ENCODE data around the gene RBX1. TPM values are rescaled to one million over a fixed set of nuclear protein-coding genes. Genes with fewer than 3 reads are reported as not detected.
"Not testable (repeated sequence)": the region's sequence is repeated elsewhere in the genome, so short reads cannot be mapped to it uniquely, and the experiment has no call there.

RBX1 gene
- total RNA-seq, 1 experiment from 2014 or later: 30.6 TPM

GRCh38 chr22:40967111-40967760 is 16.1 kb downstream of the RBX1 start:
- DNase-seq (ENCODE audit: extremely low read depth, low read depth): no peak

DNA sequence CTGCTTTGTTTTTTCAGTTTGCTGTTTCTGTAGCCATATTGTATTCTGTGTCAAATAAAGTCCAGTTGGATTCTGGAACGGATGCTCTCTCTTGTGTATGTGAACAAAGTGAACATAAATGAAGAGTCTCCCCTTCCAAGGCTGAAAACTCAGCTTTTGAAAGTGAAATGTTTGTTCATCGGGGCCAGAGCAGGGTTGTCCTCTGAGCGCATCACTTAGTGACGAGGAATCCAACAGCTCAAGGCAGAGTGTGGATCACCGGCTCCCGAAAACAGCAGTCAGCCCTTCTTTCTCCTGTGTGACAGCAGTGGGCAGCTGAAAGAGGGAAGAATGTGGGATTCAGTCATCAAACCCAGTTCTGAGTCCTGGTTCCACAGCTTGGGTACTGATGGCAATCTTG is 21.4 kb downstream of the RBX1 start:
- no peak for DNase-seq (ENCODE audit: extremely low read depth, low read depth)

GRCh38 chr22:40973144-40973543 is 22.0 kb downstream of the RBX1 start:
- DNase-seq (ENCODE audit: extremely low read depth, low read depth): no peak

DNA sequence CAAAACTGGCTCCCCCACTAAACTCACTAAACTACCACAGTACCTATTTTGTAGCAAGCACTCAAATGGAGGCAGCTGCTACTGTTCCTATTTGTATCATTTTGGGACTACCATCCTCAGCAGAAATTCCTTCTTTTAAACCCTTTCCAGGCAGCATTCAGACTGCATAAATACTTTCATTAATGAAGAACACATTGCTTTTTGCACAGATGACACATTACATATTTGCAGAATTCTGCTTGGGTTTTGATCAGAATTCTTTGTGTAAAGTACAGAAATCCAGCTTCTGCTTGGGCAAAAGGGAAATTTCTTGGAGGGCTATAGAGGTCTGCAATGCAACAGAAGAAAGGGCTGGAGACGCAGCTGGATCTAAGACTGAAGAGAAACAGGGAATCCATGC is 24.2 kb downstream of the RBX1 start:
- no peak for DNase-seq (ENCODE audit: extremely low read depth, low read depth)

GRCh38 chr22:40976866-40977700 is 25.9 kb downstream of the RBX1 start:
- no peak for DNase-seq (ENCODE audit: extremely low read depth, low read depth)

DNA sequence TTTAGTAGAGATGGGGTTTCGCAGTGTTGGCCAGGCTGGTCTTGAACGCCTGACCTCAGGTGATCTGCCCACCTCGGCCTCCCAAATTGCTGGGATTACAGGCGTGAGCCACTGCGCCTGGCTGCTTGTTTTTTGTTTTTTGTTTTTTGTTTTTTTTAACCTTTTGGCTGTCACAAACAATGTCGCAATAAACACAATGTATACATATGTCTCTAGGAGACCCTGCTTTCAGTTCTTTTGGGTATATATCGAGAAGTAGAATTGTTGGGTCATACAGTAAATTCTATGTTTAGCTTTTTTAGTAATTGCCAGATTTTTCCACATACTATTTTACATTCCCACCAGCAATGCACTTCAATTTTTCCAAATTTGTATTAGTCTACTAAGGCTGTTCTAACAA is 28.0 kb downstream of the RBX1 start:
- no peak for DNase-seq (ENCODE audit: extremely low read depth, low read depth)

GRCh38 chr22:40979871-40980270 is 28.7 kb downstream of the RBX1 start:
- DNase-seq (ENCODE audit: extremely low read depth, low read depth): no peak

DNA sequence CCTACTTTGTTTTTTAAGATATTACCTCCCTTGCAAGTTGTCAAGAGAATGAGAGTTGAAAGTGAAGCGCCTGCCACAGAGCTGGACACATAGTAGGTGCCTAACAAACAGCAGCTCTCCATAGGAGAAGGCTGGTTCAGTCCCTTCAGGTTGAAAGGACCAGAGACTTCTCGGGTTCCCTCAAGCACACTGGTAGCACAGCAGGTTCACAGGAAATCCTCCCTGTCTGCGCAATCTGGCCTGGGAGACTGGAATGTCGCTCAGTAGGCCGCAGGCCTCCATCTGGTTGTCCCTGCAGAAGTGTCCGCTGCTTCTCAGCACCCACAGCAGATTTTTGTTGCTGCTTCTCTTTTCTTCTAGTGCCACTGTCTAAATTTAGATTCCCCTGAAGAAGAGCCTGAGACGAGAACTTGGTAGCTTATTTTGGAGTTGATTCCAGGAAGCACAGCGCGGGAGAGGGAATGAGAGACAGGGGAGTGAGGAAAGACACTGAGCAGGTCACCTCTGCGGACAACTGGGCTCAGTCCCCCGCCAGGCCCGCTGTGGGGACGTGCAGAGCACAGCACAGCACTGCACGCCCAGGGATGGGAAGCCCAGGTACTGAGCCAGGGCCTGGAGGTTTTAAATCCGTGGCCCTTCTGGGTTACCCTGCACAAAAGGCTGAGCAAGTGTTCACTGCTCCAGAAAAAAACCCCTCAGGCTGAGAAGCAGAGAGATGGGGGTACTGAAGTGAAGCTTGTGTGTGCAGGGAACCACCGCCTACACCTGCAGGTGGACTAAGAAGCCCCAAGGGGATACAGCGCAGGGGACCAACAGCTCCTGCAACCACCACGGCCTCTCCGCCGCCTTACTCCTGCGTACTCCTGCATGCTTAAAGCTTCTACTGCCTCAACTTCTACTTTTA is 31.6 kb downstream of the RBX1 start:
- no peak for DNase-seq (ENCODE audit: extremely low read depth, low read depth)

DNA sequence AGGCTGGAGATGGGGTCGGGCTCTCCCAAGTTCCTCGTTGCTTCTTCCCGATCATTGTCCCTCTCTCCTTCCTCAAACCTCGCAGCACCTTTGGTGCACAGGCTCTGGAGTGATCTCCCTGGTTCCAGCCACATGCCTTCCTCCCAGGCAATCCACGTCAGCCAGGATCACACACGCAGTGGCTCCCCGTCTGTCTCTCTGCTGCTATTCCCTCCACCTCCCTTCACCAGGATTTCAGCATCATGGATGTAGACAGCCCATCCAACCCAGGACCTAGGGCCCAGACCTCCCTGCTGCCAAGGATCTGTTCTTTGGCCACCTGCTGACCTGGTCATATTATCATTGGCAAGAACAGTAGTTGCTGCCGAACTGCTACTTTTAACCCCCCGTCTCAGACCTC is 40.1 kb downstream of the RBX1 start:
- no peak for DNase-seq (ENCODE audit: extremely low read depth, low read depth)

DNA sequence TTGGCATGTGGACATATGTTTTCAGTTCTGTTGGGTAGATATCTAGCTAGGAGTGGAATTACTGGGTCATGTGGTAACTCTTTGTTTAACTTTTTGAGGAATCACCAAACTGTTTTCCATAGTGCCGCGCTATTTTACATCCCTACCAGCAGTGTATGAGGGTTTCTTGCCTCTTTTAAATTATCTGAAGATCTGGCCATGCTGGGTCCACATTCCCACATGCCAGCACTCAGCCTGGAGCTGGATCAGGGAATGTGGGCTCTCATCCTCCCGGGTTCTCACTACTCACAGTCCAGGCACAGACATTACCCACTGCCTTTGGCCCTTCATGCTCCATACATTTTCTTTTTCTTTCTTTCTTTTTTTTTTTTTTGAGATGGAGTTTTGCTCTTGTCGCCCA is 44.6 kb downstream of the RBX1 start:
- no peak for DNase-seq (ENCODE audit: extremely low read depth, low read depth)

DNA sequence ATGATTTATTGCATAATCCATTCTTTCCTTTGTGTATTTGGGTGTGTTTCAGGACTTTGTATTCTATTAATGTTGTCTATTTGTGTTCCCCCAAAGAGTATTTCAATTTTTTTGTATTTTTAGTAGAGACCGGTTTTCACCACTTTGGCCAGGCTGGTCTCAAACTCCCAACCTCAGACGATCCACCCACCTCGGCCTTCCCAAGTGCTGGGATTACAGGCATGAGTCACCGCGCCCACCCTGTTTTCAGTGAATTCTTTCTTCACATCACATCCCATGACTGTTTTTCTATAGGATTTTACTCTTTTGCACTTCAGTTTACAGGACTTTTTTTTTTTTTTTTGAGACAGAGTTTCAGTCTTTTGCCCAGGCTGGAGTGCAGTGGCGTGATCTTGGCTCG is 46.3 kb downstream of the RBX1 start:
- DNase-seq (ENCODE audit: extremely low read depth, low read depth): no peak

DNA sequence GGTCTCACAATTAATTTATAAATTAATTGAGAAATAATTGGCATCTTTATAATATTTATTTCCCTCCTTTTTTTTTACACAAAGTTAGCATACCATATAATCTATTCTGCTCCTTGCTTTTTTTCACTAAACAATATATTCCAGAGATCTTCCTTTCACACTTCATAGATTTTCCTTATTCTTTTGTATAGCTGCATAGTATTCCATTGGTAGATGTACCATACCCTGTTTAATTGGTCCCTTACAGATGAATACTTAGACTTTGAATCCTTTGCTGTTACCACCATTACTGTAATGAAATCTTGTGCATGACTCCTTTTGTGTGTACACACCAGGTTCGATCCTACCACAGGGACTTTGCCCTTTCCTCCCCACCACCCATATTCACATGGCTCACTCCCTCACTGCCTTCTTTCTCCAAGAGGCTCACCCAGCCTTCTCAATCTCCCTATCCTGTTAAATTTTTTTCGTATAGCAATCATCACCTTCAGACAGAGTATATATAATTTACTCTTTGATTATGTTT is 48.9 kb downstream of the RBX1 start:
- DNase-seq (ENCODE audit: extremely low read depth, low read depth): no peak

GRCh38 chr22:41000941-41001721 is 50.0 kb downstream of the RBX1 start:
- DNase-seq (ENCODE audit: extremely low read depth, low read depth): no peak

DNA sequence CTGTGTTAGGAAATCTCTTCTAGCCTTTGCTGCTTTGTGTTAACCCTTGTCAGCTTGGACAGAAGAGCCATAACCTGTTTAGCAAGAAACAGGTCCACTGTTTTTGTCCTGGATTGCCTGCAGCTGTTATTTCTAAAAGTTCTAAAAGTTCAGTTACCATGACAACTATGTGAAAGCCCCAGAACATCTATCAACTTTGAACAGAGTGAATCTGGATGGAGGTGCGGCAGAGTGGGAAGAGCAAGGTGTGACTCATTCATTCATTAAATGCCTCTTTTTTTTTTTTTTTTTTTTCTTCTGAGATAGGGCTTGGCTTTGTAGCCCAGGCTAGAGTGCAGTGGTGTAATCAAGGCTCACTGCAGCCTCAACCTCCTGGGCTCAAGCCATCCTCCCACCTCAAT is 50.5 kb downstream of the RBX1 start:
- DNase-seq (ENCODE audit: extremely low read depth, low read depth): no peak

GRCh38 chr22:41002386-41002785 is 51.2 kb downstream of the RBX1 start:
- not testable (repeated sequence) for DNase-seq (ENCODE audit: extremely low read depth, low read depth)

- DNase-seq (ENCODE audit: extremely low read depth, low read depth): no peak
These were observed 51.9 kb downstream of the RBX1 start for GRCh38 chr22:41003066-41003465.

DNA sequence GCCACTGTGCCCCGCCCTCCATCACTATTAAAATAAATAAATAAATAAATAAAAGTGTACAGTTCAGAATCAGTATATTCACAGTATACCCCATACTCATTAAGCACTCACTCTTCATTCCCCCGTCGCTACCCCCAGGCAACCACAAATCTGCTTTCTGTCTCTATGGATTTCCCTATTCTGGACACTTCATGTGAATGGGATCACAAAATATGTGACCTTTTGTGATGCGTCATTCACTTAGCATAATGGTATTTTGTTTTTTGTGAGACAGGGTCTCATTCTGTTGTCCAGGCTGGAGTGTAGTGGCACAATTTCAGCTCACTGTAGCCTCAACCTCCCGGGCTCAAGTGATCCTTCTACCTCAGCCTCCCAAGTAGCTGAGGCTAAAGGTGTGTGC is 52.8 kb downstream of the RBX1 start:
- no peak for DNase-seq (ENCODE audit: extremely low read depth, low read depth)

DNA sequence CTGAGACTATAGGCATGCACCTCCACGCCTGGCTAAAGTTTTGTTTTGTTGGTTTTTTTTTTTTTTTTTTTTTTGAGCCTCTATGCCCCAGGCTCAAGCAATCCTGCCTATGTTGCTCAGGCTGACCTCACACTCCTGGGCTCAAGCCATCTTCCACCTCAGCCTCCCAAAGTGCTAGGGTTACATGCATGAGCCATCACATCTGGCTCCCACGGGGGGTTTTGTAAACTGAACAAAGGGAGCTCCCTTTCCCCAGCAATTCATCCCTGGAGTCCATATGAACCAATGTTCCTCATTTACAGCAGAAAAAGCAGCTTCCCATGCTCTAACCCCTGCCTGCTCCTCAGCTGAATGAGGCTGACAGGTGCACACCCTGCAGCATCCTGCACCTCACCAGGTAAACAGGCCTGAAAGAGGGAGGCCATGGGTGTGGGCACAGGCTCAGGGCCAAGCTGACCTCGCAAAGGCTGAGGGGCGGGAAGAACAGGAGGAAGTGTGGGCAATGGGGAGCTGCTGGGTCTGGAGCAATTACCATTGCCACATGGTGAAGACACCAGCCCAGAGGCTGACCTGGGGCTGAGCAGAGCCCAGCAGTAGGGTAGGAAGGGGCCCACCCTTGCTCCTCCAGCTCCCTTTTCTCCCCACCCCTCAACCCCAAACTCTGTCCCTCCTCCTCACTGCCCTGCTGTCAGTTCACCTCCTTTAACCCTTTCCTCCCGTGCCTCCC is 58.2 kb downstream of the RBX1 start:
- no peak for DNase-seq (ENCODE audit: extremely low read depth, low read depth)

- DNase-seq (ENCODE audit: extremely low read depth, low read depth): no peak
These were observed 63.8 kb downstream of the RBX1 start for GRCh38 chr22:41015003-41015402.

Measured in NCI-H460 (cell line).